Measurements from ENCODE around the gene CHST15.
"Not testable (repeated sequence)": the region's sequence is repeated elsewhere in the genome, so short reads cannot be mapped to it uniquely, and the experiment has no call there.

The CHST15 gene

GRCh38 chr10:124124123-124124768 is 30.8 kb upstream of the CHST15 start:
- no peak for DNase-seq (ENCODE audit: low read depth in 1 of 2, low spot score in 1 of 2)

- no peak for DNase-seq (ENCODE audit: low read depth in 1 of 2, low spot score in 1 of 2)
These were observed 29.8 kb upstream of the CHST15 start for GRCh38 chr10:124123156-124123555.

- no peak for DNase-seq (ENCODE audit: low read depth in 1 of 2, low spot score in 1 of 2)
These were observed 28.8 kb upstream of the CHST15 start for GRCh38 chr10:124122211-124122610.

GRCh38 chr10:124120410-124121061 is 27.1 kb upstream of the CHST15 start:
- DNase-seq (ENCODE audit: low read depth in 1 of 2, low spot score in 1 of 2), result no peak

GRCh38 chr10:124119946-124120345 is 26.5 kb upstream of the CHST15 start:
- DNase-seq (ENCODE audit: low read depth in 1 of 2, low spot score in 1 of 2), result no peak

- DNase-seq (ENCODE audit: low read depth in 1 of 2, low spot score in 1 of 2), result no peak
These were observed 25.8 kb upstream of the CHST15 start for GRCh38 chr10:124119216-124119615.

GRCh38 chr10:124117833-124118232 is 24.4 kb upstream of the CHST15 start:
- DNase-seq (ENCODE audit: low read depth in 1 of 2, low spot score in 1 of 2), result no peak

GRCh38 chr10:124117511-124117785 is 24.1 kb upstream of the CHST15 start:
- no peak for DNase-seq (ENCODE audit: low read depth in 1 of 2, low spot score in 1 of 2)

GRCh38 chr10:124116771-124117510 is 23.5 kb upstream of the CHST15 start:
- DNase-seq (ENCODE audit: low read depth in 1 of 2, low spot score in 1 of 2), result no peak

GRCh38 chr10:124114696-124115095 is 21.3 kb upstream of the CHST15 start:
- no peak for DNase-seq (ENCODE audit: low read depth in 1 of 2, low spot score in 1 of 2)

GRCh38 chr10:124112891-124113580 is 19.6 kb upstream of the CHST15 start:
- no peak for DNase-seq (ENCODE audit: low read depth in 1 of 2, low spot score in 1 of 2)

- DNase-seq (ENCODE audit: low read depth in 1 of 2, low spot score in 1 of 2), result no peak
These were observed 17.5 kb upstream of the CHST15 start for GRCh38 chr10:124110882-124111281.

- no peak for DNase-seq (ENCODE audit: low read depth in 1 of 2, low spot score in 1 of 2)
These were observed 15.9 kb upstream of the CHST15 start for GRCh38 chr10:124109261-124109660.

GRCh38 chr10:124107072-124107471 is 13.7 kb upstream of the CHST15 start:
- DNase-seq (ENCODE audit: low read depth in 1 of 2, low spot score in 1 of 2), result no peak

GRCh38 chr10:124106241-124106879 is 13.0 kb upstream of the CHST15 start:
- no peak for DNase-seq (ENCODE audit: low read depth in 1 of 2, low spot score in 1 of 2)

GRCh38 chr10:124105594-124105993 is 12.2 kb upstream of the CHST15 start:
- no peak for DNase-seq (ENCODE audit: low read depth in 1 of 2, low spot score in 1 of 2)

GRCh38 chr10:124105045-124105444 is 11.6 kb upstream of the CHST15 start:
- DNase-seq (ENCODE audit: low read depth in 1 of 2, low spot score in 1 of 2), result no peak

GRCh38 chr10:124104011-124104627 is 10.7 kb upstream of the CHST15 start:
- no peak for DNase-seq (ENCODE audit: low read depth in 1 of 2, low spot score in 1 of 2)

GRCh38 chr10:124101351-124101750 is 8.0 kb upstream of the CHST15 start:
- DNase-seq (ENCODE audit: low read depth in 1 of 2, low spot score in 1 of 2), result no peak

GRCh38 chr10:124100651-124101050 is 7.3 kb upstream of the CHST15 start:
- DNase-seq (ENCODE audit: low read depth in 1 of 2, low spot score in 1 of 2), result not testable (repeated sequence)

GRCh38 chr10:124100124-124100523 is 6.7 kb upstream of the CHST15 start:
- no peak for DNase-seq (ENCODE audit: low read depth in 1 of 2, low spot score in 1 of 2)

Data from activated T-helper 1 cell treated with anti-CD3 and anti-CD28 coated beads, Interleukin-2, amount 50 U/mL, for 16 hours (primary cell).